Bone marrow (tissue), 2 donors: ENCODE results near the gene CTCFL.
A peak's percentile ranks its signal among the peaks of the same experiment; 100 is the strongest.
"Not testable (repeated sequence)": the region's sequence is repeated elsewhere in the genome, so short reads cannot be mapped to it uniquely, and the experiment has no call there.

Experiments
- DNase-seq, 2 donors: peaks; one replicate each; lab custom pipeline; 2025; lab: John Stamatoyannopoulos, UW

Gene CTCFL

DNA sequence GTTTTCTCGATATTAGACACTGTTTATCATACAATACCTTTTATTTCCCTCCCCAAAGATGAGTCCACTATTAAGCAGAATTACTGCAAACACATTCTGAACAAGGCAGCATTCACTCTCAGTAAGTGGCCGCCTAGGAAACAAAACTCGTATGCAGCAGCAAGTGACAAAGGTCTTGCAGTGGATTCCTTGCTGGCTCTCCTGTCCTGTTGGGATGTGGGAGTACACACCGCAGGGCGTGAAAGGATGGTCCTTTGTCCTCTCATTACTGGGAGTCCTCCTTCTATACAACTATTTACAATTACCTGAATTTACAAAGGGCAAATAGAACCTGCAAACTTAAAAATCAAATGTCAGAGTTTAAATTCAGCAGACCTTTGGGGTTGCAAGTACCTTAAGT is 16.1 kb downstream of the CTCFL start:
- no peak for DNase-seq

DNA sequence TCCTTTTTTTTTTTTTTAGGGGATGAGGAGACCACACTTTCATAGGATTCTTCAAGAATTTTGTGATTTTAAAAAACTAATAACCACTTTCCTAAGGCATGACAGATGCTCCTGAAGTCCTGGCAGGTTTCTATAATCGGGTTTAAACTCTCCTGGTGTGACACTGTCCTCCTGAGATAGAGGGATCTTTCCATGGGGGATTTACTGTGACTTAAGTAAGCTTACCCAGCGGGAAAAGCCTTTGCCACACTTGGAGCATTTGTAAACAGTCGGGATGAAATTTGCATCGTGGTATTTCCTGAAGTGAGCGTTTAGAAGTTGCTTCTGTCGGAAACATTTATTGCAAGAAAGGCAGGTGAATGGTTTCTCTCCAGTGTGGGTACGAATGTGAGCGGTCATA is 16.6 kb downstream of the CTCFL start:
- DNase-seq = no peak

DNA sequence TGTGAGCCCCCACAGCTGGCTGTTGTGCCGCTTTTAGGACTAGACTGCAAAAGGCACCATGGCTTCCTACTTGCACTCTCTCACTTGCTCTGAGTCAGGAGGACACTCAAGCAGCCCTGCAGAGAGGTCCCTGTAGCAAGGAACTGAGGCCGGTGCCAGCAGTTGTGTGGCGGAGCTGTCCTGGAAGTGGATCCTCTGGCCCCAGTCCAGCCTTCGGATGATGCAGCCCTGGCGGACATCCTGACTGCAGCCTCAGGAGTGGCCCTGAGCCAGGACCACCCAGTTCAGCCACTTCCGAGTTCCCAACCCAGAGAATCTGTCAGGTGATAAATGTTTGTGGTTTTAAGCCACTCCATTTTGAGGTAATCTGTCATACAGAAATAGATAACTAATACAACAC is 17.5 kb downstream of the CTCFL start:
- DNase-seq = no peak

DNA sequence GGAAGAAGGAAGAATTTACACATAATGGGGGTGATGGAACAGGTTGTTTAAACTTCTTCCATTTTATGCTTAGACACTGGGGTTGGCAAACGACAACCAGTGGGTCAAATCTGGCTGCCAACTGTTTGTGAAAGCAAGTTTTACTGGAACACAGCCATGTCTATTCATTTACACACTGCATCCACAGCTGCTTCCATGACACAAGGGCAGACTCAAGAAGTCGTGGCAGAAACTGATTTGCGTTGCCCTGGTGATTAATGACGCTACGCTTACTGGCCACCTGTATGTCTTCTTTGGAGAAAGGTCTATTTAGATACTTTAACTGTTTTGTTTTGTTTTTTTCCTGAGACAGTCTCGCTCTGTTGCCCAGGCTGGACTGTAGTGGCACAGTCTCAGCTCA is 19.0 kb downstream of the CTCFL start:
- DNase-seq = no peak

GRCh38 chr20:57504411-57504810 is 20.5 kb downstream of the CTCFL start:
- DNase-seq = no peak

DNA sequence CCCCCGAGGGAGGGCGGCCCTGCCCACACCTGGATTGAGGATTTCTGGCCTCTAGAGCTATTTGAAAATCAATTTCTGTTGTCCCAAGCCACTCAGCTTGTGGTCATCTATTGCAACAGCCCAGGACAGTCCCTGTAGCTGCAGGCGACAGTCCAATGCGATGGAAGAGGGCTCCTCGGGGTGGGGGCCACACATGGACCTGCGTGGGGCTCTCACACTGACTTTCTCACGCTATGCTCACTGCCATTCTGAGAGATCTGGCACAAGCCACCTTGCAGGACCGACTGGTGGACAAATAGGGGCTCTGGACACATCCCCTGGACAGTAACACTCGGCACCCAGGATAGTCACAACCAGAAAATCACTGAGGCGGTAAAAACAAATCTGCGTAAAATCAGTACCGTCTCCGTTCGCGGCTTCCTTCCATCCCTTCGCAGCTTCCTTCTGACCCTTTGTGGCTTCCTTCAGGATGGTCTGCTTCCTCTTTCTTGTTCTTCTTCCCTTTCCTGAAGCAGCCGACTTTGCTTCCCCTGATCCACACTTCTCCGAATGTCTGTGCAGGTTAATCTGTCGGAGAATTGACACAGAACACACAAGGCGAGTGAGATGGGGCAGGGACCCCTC is 21.8 kb downstream of the CTCFL start:
- DNase-seq = no peak

GRCh38 chr20:57502336-57502700 is 22.6 kb downstream of the CTCFL start:
- no peak for DNase-seq

DNA sequence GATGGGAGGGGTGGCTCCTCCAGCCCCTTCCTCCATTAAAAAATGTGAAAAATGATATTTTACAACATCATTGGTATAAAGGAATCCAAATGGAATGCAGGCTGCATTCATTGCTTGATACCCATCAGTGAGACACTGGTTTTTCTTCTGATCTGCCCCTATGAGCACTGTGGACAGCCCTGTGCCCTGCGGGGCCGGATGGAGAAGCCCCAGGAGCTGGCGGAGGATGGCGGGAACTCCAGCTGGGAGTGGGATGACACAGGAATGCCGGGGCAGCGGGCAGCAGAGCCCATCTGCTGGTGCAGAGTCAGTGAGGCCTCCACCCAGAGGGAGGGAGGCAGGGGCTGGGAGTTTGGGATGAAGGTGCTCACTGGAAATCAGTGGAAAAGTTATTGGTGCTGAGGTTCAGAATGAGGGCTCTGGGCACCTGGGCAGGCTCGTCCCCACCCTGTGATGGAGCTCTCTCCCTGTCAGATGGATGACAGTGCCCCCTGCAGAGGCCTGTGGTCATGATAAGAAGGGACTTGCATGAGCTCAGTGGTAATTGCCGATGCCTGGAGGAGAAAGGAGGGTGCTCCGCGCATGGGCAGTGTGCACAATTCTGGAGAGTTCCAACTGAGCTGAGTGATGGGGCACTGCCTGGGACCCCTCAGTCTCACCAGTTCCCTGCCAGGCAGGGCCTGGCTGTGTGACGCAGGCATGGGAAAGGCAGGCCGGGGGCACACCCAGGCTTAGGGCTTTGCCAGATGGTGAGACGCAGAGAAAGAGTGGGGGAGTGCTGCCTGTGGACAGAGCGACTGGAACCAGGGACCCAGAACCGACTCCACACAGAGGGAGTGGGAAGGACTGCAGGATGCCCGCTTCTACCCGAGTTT is 23.2 kb downstream of the CTCFL start:
- DNase-seq = no peak

DNA sequence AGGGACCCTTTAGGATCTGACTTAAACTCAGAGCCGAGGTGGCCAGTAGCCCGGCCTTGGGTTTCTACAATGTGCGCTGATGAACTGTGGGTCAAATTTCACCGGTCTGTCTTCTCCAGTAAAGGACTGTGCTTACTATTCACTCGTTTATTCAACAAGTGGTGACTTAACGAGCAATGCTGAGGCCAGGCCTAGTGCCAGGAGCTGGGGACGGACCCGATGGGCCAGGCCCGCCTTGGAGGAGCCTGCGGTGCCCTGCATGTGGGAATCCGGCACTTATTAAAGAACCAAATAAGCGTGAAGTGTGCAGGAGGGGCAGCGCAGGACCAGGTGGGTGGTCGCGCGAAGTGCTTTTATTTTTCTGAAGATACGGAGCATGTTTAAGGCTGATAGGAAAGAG is 24.0 kb downstream of the CTCFL start:
- DNase-seq = no peak

DNA sequence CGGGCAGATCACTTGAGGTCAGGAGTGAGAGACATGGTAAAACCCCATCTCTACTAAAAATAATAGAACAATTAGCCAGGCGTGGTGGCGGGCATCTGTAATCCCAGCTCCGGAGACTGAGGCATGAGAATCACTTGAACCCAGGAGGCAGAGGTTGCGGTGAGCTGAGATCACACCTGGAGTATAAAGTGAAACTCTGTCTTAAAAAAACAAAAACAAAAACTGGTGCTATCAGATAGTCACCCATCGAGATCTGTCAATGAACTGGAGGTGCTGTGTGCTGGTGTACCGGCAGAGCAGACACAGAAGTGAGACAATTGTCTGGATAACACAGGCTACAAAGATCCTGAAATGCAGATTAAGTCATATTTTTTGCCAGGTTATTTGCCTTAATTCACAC is 24.7 kb downstream of the CTCFL start:
- DNase-seq = no peak

DNA sequence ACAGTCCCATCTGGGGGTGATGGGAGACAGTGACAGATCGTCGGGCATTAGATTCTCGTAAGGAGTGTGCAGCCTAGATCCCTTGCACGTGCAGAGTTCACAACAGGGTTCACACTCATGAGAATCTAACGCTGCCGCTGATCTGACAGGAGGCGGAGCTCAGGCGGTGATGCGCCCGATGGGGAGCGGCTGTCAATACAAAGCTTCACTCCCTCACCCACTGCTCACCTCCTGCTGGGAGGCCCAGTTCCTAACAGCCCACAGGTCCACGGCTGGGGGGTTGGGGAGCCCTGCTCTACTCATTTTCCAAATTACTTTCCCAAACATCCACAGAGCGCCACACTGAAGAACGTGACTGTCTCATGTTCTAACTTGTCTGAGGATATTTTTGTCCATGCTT is 25.3 kb downstream of the CTCFL start:
- no peak for DNase-seq

DNA sequence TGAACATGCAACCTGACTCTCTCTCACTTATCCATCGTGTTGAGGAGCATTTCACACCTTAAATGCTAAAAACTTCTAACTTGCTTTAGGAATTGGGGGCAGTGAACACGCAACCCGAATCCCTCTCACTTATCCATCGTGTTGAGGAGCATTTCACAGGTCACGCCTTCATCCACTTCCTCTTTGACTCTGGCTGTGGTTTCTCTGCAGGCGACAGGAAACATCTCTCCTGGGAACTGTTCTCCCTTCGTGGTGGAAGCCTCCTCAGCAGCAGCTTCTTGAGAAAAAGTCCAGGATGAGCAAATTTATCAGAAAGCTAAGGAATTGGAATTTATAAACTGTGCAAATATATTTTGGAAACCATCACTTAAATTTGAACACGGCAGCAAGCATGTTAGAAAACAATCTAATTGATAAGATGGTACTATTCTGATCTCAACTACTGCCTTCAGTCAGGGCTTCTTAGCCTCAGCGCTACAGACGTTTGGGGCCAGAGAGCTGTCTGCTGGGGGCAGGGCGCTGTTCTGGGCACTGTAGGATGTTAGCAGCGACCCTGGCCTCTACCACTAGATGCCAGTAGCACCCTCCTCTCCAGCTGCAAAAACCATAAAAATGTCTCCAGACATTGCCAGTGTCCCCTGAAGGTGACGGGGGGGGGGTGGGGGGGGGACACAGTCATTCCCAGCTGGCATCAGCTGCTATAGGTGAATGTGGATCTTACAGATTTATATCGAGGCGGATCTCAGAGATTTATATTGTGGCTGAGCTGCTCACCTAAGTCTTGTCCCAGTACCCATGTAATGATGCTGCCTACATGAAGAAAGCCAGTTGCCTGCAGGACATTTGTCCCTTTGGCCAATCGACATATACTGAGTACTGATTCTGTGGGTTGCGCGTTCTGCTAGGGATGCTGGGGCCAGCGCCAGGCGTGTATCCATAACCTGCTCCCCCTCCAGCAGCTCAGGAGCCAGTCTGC is 26.2 kb downstream of the CTCFL start:
- peak in 1 of 2 donors; percentile 17 for DNase-seq

DNA sequence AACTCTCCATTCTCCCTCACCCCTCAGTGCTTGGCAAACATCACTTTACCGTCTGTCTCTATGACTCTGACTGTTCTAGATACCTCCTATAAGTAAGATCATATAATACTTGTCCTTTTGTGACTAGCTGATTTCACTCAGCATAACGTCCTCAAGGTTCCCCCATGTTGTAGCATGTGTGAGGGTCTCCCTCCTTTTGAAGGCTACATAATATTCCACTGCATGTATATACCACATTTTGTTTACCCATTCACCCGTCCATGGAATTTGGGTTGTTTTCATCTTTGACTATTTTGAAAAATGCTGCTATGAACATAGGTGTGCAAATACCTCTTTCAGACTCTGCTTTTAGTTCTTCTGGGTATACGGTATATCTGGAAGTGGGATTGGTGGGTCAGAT is 28.3 kb downstream of the CTCFL start:
- DNase-seq = no peak

DNA sequence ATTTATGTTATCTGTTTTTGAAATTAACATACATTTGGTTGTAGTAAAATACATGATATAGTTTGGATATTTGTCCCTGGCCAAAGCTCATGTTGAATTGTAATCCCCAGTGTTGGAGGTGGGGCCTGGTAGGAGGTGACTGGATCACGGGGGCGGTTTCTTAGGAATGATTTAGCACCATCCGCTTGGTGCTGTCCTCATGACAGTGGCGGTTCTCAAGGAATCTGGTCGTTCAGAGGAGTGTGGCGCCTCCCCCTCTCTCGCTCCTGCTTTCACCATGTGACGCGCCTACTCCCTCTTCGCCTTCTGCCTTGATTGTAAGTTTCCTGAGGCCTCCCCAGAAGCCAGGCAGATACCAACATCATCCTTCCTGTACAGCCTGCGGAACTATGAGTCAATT is 29.0 kb downstream of the CTCFL start:
- DNase-seq = no peak

- no peak for DNase-seq
These were observed 31.8 kb downstream of the CTCFL start for GRCh38 chr20:57493091-57493615.

DNA sequence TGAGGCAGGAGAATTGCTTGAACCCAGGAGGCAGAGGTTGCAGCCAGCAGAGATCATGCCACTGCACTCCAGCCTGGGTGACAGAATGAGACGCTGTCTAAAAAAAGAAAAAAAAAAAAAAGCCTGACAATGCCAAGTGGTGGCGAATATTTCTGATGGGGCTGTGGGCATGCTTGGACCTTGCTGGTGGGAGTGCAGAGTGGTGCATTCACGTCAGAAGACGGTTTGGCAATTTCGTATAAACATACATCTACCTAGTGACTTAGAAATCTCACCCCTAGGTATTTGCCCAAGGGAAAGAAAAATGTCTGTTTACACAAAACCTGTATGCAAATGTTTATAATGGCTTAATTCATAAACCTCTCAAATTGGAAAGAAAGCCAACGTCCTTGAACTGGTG is 33.6 kb downstream of the CTCFL start:
- no peak for DNase-seq

DNA sequence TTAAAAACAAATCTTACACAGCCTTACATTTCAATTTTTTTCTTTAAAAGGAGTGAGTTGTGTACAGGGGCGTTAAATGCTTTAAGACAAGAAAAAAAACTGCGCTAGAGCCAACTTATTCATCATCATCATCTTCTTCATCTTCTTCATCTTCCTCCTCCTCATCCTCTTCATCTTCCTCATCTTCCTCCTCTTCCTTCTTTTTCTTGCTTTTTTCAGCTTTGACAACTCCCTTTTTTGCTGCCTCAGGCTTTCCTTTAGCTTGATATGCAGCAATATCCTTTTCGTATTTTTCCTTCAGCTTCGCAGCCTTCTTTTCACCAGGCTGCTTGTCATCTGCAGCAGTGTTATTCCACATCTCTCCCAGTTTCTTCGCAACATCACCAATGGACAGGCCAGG is 36.7 kb downstream of the CTCFL start:
- DNase-seq = not testable (repeated sequence)

DNA sequence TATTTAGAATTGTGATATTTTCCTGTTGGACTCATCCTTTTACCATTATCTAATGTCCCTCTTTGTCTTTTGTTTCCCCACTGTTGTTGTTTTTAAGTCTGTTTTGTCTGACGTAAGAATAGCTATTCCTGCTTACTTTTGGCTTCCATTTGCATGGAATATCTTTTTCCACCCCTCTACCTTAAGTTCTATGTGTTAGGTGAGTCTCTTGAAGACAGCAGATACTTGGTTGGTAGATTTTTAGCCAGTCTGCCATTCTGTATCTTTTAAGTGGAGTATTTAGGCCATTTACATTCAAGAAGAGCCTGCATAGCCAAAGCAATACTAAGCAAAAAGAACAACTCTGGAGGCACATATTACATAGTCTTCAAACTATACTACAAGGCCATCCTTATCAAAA is 39.2 kb downstream of the CTCFL start:
- DNase-seq = no peak

DNA sequence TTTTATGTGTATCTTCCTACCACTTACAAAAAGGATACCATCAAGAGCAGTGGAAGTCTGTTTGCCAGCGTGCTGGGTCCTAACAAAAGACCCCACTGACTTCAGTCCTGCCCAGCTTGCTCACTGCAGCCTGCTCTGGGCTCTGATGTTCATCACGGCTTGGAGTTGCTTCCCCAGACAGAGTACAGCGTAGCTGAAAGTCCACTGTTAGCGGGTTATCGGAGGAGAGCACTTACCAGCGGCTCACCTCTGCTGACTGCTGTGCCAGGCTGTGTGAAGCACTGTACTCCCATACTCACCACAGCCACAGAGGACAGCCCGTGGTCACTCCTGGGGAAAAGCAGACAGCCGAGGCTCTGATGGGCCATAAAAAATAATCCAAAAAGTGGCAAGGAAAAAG is 40.2 kb downstream of the CTCFL start:
- DNase-seq = no peak

DNA sequence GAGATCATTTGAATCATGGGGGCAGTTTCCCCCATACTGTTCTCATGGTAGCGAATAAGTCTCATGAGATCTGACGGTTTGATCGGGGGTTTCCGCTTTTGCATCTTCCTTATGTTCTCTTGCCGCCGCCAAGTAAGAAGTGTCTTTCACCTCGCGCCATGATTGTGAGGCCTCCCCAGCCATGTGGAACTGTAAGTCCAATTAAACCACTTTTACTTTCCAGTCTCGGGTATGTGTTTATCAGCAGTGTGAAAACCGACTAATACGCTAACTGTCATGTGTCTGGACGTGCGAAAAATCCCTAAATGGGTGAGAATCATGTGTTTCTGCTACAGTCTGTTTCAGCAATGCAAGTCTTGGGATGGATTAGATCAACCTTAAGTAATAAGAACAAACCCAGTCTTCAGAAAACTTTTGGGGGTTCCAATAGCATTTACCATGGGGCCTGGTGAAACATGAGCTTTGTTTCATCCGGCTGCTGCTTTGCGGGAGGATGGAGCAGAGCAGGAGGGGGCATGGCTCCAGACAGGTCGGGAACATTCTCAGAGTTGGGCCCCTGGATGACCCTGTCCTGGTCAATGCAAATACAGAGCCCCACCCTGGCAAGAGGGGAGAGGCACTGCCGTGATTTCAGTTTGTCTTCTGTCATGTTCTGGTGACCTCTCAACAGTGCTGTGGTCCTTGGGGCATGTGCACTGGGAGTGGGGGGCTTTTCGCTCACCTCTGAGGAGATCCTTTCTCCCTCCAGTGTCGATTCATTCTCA is 41.5 kb downstream of the CTCFL start:
- DNase-seq = no peak

- DNase-seq = no peak
These were observed 42.1 kb downstream of the CTCFL start for GRCh38 chr20:57482796-57483195.

DNA sequence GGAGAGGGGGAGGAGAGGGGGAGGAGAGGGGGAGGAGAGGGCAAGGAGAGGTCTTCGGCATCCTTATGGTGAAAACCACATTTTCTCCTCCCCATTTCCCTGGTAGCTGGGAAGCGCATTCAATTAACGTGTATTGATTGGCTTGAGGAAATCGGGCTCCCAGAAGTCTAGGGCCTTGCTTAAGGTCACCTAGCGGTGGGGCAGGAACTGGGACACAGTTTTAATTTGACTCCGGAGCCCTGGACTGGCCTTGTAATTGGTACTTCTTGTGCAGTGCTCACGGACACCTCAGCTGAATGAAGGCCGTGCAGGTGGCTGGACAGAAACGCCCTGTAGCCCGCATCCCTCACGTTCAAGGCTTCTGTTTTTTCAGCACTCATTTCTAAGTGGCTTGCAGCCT is 42.8 kb downstream of the CTCFL start:
- DNase-seq = no peak
